ENCODE measurements around the gene RGL4.
"Not testable (repeated sequence)": the region's sequence is repeated elsewhere in the genome, so short reads cannot be mapped to it uniquely, and the experiment has no call there.

RGL4 gene

DNA sequence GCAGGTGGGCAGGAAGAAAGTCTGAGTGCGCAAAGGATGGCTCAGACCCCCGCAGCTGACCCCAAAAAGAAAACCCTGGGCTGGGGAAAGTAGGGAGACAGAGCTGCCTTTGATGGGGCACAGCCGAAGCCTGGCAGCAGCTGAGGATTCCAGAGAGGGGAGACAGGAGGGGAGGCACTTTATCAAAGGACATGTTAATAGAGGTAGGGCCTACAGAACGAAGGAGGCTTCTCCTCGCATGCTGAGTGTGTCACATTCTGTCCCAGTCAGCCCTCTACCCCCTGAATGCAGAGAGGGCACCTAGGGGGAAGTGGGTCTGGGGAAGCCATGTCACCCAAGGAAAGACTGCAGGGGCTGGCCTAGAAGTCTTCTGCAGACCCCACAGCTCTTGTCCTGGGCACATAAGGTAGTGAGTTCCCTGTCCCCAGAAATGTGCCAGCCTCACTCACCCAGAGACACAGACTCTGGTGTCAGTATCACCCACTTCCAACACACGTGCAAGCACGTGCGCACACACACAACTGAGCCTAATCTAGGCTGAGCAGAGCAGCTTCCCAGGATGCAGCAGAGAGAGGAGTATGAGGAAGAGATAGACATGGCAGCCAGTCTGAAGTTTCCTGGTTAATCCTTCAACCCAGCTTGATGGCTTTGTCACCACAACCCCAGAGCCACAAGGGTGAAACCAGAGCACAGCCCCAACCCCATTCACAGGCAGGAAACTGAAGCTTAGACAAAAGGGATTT lies 18.3 kb upstream of the RGL4 start:
- not testable (repeated sequence) for H3K4me3 ChIP-seq (ENCODE audit: low read length in 2 of 2); H3K27ac ChIP-seq (ENCODE audit: low read length); H3K36me3 ChIP-seq (ENCODE audit: control insufficient read depth in 2 of 2, insufficient read depth in 2 of 2, low read length in 2 of 2); H3K4me1 ChIP-seq (ENCODE audit: control insufficient read depth, insufficient read depth, low read length); H3K9me3 ChIP-seq (ENCODE audit: control insufficient read depth in 2 of 2, low read length in 2 of 2); H3K9ac ChIP-seq (ENCODE audit: low read length in 2 of 2); H3K27me3 ChIP-seq (ENCODE audit: control insufficient read depth in 1 of 2, insufficient read depth in 2 of 2, low read length in 2 of 2)

DNA sequence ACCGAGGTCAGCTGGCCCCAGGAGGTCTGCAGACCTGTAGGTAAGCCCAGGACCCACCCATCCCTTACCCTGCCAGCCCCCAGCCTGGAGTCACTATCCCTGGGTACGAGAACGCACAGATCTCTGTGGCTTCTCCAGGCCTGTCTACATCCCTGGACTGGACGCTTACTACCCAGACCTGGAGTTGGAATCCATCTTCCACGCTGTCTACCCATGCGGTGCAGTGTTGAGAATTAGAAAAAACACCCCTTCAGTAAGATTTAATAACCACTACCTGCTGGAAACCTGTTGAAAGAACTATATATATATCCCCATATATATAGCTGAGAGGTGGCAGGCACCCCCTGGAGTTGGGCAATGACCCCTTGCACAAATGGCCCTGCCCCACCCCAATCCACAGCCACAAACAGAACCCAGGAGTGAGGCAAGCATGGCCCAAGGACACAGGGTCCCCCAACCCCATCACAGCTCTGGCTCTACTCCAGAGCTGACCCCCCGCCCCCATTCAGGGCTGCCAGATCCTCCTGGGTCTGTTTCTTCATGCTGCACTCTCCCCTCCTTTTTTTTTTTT lies 17.7 kb upstream of the RGL4 start:
- Histone ChIP-seq H3K27me3 (ENCODE audit: control insufficient read depth in 1 of 2, insufficient read depth in 2 of 2, low read length in 2 of 2) (no peaks in the 10 kb centered on the region), H3K9me3 (ENCODE audit: control insufficient read depth in 2 of 2, low read length in 2 of 2) (no peaks in the 10 kb centered on the region), H3K36me3 (ENCODE audit: control insufficient read depth in 2 of 2, insufficient read depth in 2 of 2, low read length in 2 of 2) (no peaks in the 10 kb centered on the region), H3K27ac (ENCODE audit: low read length) (no peak overlapping the region), H3K9ac (ENCODE audit: low read length in 2 of 2) (no peak overlapping the region), H3K4me1 (ENCODE audit: control insufficient read depth, insufficient read depth, low read length) (no peaks in the 10 kb centered on the region), H3K4me3 (ENCODE audit: low read length in 2 of 2) (no peak overlapping the region)

- Histone ChIP-seq H3K9me3 (ENCODE audit: control insufficient read depth in 2 of 2, low read length in 2 of 2) (no peaks in the 10 kb centered on the region), H3K36me3 (ENCODE audit: control insufficient read depth in 2 of 2, insufficient read depth in 2 of 2, low read length in 2 of 2) (no peaks in the 10 kb centered on the region), H3K27me3 (ENCODE audit: control insufficient read depth in 1 of 2, insufficient read depth in 2 of 2, low read length in 2 of 2) (no peaks in the 10 kb centered on the region), H3K27ac (ENCODE audit: low read length) (no peak overlapping the region), H3K4me3 (ENCODE audit: low read length in 2 of 2) (no peak overlapping the region), H3K9ac (ENCODE audit: low read length in 2 of 2) (no peak overlapping the region), H3K4me1 (ENCODE audit: control insufficient read depth, insufficient read depth, low read length) (no peaks in the 10 kb centered on the region)
Observed at GRCh38 chr22:23673826-23674690, 16.8 kb upstream of the RGL4 start.

- not testable (repeated sequence) for H3K4me3 ChIP-seq (ENCODE audit: low read length in 2 of 2); H3K27me3 ChIP-seq (ENCODE audit: control insufficient read depth in 1 of 2, insufficient read depth in 2 of 2, low read length in 2 of 2); H3K36me3 ChIP-seq (ENCODE audit: control insufficient read depth in 2 of 2, insufficient read depth in 2 of 2, low read length in 2 of 2); H3K9ac ChIP-seq (ENCODE audit: low read length in 2 of 2); H3K27ac ChIP-seq (ENCODE audit: low read length); H3K9me3 ChIP-seq (ENCODE audit: control insufficient read depth in 2 of 2, low read length in 2 of 2); H3K4me1 ChIP-seq (ENCODE audit: control insufficient read depth, insufficient read depth, low read length)
Observed at GRCh38 chr22:23674886-23675501, 15.8 kb upstream of the RGL4 start.

- Histone ChIP-seq H3K9ac (ENCODE audit: low read length in 2 of 2) (no peak overlapping the region), H3K9me3 (ENCODE audit: control insufficient read depth in 2 of 2, low read length in 2 of 2) (no peaks in the 10 kb centered on the region), H3K4me3 (ENCODE audit: low read length in 2 of 2) (no peak overlapping the region), H3K4me1 (ENCODE audit: control insufficient read depth, insufficient read depth, low read length) (no peaks in the 10 kb centered on the region), H3K27me3 (ENCODE audit: control insufficient read depth in 1 of 2, insufficient read depth in 2 of 2, low read length in 2 of 2) (no peaks in the 10 kb centered on the region), H3K27ac (ENCODE audit: low read length) (no peak overlapping the region), H3K36me3 (ENCODE audit: control insufficient read depth in 2 of 2, insufficient read depth in 2 of 2, low read length in 2 of 2) (peaks cover 0 to 4% of the 10 kb centered on the region in 2 donors)
Observed at GRCh38 chr22:23675502-23676415, 15.1 kb upstream of the RGL4 start.

DNA sequence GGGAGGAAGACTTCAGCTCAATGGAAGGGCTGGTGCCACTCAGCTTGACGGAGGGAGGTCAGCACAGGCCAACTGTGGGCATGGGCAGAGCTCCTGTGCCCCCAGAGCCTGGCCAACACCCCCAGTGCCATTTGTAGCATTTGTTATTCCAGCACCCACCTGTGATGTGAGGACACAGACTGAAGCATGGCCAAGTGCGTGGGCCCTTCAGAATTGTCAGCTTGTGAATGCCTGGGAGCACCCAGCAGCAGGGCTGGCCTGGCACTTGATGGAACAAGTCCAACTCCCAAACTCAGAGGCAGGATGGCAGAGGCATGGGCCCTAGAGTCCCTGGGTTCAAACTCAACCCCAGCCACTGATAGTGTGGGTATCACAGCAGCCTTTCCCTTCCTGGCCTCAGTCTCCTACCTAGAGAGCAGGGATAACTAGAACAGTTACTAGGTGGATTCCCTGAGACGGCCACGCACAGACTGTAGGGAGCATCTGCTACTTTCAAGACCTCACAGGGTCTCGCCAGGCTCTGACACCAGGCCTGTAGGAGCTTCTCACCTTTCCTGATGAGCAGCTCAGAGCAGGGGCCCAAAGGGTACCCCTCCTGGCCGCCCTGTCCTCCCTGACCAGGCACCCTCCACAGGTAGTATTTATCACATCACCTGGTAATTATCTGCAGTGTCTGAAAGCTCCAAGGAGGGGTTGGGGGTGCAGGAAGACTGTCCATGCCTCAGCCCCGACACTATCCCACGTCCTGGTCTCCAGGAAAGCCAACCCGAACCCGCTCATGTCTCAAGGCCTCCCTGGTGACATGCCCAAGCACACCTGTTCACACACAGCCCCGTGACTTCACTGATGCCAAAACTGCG lies 13.7 kb upstream of the RGL4 start:
- H3K36me3 ChIP-seq (ENCODE audit: control insufficient read depth in 2 of 2, insufficient read depth in 2 of 2, low read length in 2 of 2); H3K4me3 ChIP-seq (ENCODE audit: low read length in 2 of 2); H3K9me3 ChIP-seq (ENCODE audit: control insufficient read depth in 2 of 2, low read length in 2 of 2); H3K27me3 ChIP-seq (ENCODE audit: control insufficient read depth in 1 of 2, insufficient read depth in 2 of 2, low read length in 2 of 2); H3K4me1 ChIP-seq (ENCODE audit: control insufficient read depth, insufficient read depth, low read length); H3K27ac ChIP-seq (ENCODE audit: low read length); H3K9ac ChIP-seq (ENCODE audit: low read length in 2 of 2): not testable (repeated sequence)

- H3K36me3 ChIP-seq (ENCODE audit: control insufficient read depth in 2 of 2, insufficient read depth in 2 of 2, low read length in 2 of 2) = peaks cover 0 to 12% of the 10 kb centered on the region in 2 donors
- H3K4me1 ChIP-seq (ENCODE audit: control insufficient read depth, insufficient read depth, low read length) = no peaks in the 10 kb centered on the region
- no peaks in the 10 kb centered on the region for H3K27me3 ChIP-seq (ENCODE audit: control insufficient read depth in 1 of 2, insufficient read depth in 2 of 2, low read length in 2 of 2)
- H3K27ac ChIP-seq (ENCODE audit: low read length) = no peak overlapping the region
- no peak overlapping the region for H3K4me3 ChIP-seq (ENCODE audit: low read length in 2 of 2)
- H3K9me3 ChIP-seq (ENCODE audit: control insufficient read depth in 2 of 2, low read length in 2 of 2) = no peaks in the 10 kb centered on the region
- H3K9ac ChIP-seq (ENCODE audit: low read length in 2 of 2) = no peak overlapping the region
Observed at GRCh38 chr22:23677701-23677995, 13.2 kb upstream of the RGL4 start.

DNA sequence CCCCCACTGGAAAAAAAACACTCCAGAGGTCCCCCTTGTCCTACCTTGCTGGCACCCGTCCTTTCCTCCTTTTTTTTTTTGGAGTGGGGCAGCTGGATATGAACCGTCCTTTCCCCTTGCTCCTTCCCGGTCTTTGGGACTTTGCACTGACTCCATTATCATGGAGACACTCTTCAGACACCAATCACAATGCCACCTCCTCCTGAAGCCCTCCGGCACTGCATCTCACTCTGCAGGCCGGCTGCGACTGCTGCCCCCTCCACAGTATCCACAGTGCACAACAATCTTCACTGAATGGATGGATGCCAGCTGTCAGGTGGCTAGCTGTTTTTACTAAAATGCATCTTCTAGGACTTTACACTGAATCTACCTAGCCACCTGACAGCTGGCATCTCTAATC lies 12.7 kb upstream of the RGL4 start:
- Histone ChIP-seq H3K4me3 (ENCODE audit: low read length in 2 of 2) (no peak overlapping the region), H3K9me3 (ENCODE audit: control insufficient read depth in 2 of 2, low read length in 2 of 2) (no peaks in the 10 kb centered on the region), H3K36me3 (ENCODE audit: control insufficient read depth in 2 of 2, insufficient read depth in 2 of 2, low read length in 2 of 2) (peaks cover 0 to 17% of the 10 kb centered on the region in 2 donors), H3K27me3 (ENCODE audit: control insufficient read depth in 1 of 2, insufficient read depth in 2 of 2, low read length in 2 of 2) (no peaks in the 10 kb centered on the region), H3K9ac (ENCODE audit: low read length in 2 of 2) (no peak overlapping the region), H3K27ac (ENCODE audit: low read length) (no peak overlapping the region), H3K4me1 (ENCODE audit: control insufficient read depth, insufficient read depth, low read length) (no peaks in the 10 kb centered on the region)

DNA sequence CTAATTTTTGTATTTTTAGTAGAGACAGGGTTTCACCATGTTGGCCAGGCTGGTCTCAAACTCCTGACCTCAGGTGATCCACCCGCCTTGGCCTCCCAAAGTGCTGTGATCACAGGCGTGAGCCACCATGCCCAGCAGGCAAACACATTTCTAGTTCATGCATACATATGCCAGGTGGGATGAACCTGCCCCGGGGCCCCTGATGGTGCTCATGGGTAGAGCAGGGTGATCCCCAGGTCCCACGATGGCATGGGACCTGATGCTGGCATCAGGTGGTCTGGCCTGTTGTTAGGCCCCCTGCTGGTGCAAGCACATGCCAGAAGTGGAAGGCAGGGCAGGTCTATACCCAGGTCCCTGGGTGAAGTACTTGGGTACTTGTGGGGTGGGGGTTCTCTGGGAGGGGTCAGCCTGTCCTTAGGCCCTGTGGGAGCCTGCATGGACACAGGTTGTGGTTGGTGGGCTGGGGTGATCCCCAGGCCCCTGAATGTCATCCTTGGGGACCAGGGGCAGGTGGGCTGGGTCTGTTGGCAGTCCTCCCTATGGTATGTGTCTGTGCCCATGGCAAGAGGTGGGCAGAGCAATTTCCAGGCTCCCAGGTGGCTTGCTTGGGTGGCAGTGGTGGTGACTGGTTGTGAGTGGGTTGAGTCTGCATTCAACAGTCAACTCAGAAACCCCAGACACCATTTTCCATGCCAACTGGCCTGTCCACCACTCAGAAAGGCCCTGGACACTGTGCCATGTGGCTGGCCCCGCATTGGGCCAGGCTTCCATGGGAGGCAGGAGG lies 9.6 kb upstream of the RGL4 start:
- Histone ChIP-seq H3K9me3 (ENCODE audit: control insufficient read depth in 2 of 2, low read length in 2 of 2) (no peaks in the 10 kb centered on the region), H3K9ac (ENCODE audit: low read length in 2 of 2) (no peak overlapping the region), H3K36me3 (ENCODE audit: control insufficient read depth in 2 of 2, insufficient read depth in 2 of 2, low read length in 2 of 2) (peaks cover 0 to 19% of the 10 kb centered on the region in 2 donors), H3K27ac (ENCODE audit: low read length) (no peak overlapping the region), H3K4me3 (ENCODE audit: low read length in 2 of 2) (no peak overlapping the region), H3K4me1 (ENCODE audit: control insufficient read depth, insufficient read depth, low read length) (peaks cover 3% of the 10 kb centered on the region), H3K27me3 (ENCODE audit: control insufficient read depth in 1 of 2, insufficient read depth in 2 of 2, low read length in 2 of 2) (no peaks in the 10 kb centered on the region)
